H1 (cell line): ENCODE results near the gene IGF2BP3. TPM values are rescaled to one million over a fixed set of nuclear protein-coding genes. Genes with fewer than 3 reads are reported as not detected.
A peak's percentile ranks its signal among the peaks of the same experiment; 100 is the strongest.

Source experiments
- CTCF ChIA-PET: fragments of 300-600 bp; sonication (Branson Sonifier 250); formaldehyde crosslinking; loops from one replicate; lab custom pipeline; 2021; ENCODE audit not compliant: partially characterized antibody; lab: Charles Lee
- POLR2A ChIA-PET: fragments of 300-600 bp; sonication (Branson Sonifier 250); formaldehyde crosslinking; loops from one replicate; lab custom pipeline; 2021; ENCODE audit warnings: inconsistent platforms; ENCODE audit not compliant: partially characterized antibody; lab: Charles Lee
- DNase-seq, 2 experiments: peaks; one replicate each; pipeline versions ENCODE4 v3.0.0 to v3.0.0-alpha.2; 2010 to 2022; ENCODE audit warnings: low spot score in 2 of 2, low read depth in 1 of 2, mixed read lengths in 1 of 2
- FAIRE-seq: peaks from 2 replicates; lab custom pipeline; 2011; peaks lifted over from hg19 to GRCh38; lab: Jason Lieb, UNC
- H2AFZ ChIP-seq: 2 replicates; pipeline ENCODE4 v1.8.1; 2012; ENCODE audit warnings: low read length, inconsistent platforms
- H2AK5ac ChIP-seq: 2 replicates; pipeline ENCODE4 v1.6.1; 2013; ENCODE audit warnings: low read depth, low read length
- H2BK120ac ChIP-seq: replicated peaks from 2 replicates; pipeline ENCODE3; 2013; ENCODE audit warnings: low read depth, low read length, inconsistent platforms
- H2BK12ac ChIP-seq: 2 replicates; pipeline ENCODE4 v1.6.1; 2013; ENCODE audit warnings: low read depth, low read length
- H2BK15ac ChIP-seq: 2 replicates; pipeline ENCODE4 v1.6.1; 2013; ENCODE audit warnings: low read length
- H2BK20ac ChIP-seq: 2 replicates; pipeline ENCODE4 v1.6.1; 2013; ENCODE audit warnings: low read length
- H2BK5ac ChIP-seq: 2 replicates; pipeline ENCODE4 v1.6.1; 2013; ENCODE audit warnings: low read depth, low read length
- H3K14ac ChIP-seq: 2 replicates; pipeline ENCODE4 v1.6.1; 2013; ENCODE audit warnings: inconsistent platforms; ENCODE audit not compliant: insufficient read length
- H3K18ac ChIP-seq: 2 replicates; pipeline ENCODE4 v1.6.1; 2013; ENCODE audit warnings: low read length; ENCODE audit errors: extremely low read depth
- H3K23ac ChIP-seq: 2 replicates; pipeline ENCODE4 v1.6.1; 2013; ENCODE audit warnings: inconsistent platforms; ENCODE audit not compliant: insufficient read length
- H3K23me2 ChIP-seq: 2 replicates; pipeline ENCODE4 v1.6.1; 2013; ENCODE audit warnings: low read depth, low read length
- H3K27ac ChIP-seq: 2 replicates; pipeline ENCODE4 v1.6.1; 2011; ENCODE audit warnings: low read depth, low read length, inconsistent platforms
- H3K27me3 ChIP-seq, 4 experiments: replicated peaks in 1 of 4; 1 replicate in 1 of 4; 2 replicates in 3 of 4; pipeline versions ENCODE4 v1.6.1 to v1.8.1; 2011 to 2013; ENCODE audit warnings: low read length in 3 of 4, mild to moderate bottlenecking in 3 of 4, inconsistent platforms in 2 of 4, mixed read lengths in 2 of 4, moderate library complexity in 1 of 4; ENCODE audit not compliant: control insufficient read depth in 3 of 4, insufficient read depth in 3 of 4; ENCODE audit errors: extremely low read depth in 1 of 4
- H3K36me3 ChIP-seq, 4 experiments: 2 replicates each; pipeline versions ENCODE4 v1.6.1 to v1.8.1; 2011 to 2013; ENCODE audit warnings: mild to moderate bottlenecking in 4 of 4, low read length in 3 of 4, moderate library complexity in 2 of 4, control low read depth in 1 of 4, inconsistent platforms in 1 of 4; ENCODE audit not compliant: insufficient read depth in 4 of 4, control insufficient read depth in 2 of 4
- H3K4ac ChIP-seq: replicated peaks from 2 replicates; pipeline ENCODE3; 2013; ENCODE audit warnings: low read length, low read depth, mixed read lengths, inconsistent platforms; ENCODE audit not compliant: insufficient read length
- H3K4me1 ChIP-seq, 4 experiments: replicated peaks in 1 of 4; 1 replicate in 1 of 4; 2 replicates in 3 of 4; pipeline versions ENCODE4 v1.6.1 to v1.8.1; 2011 to 2013; ENCODE audit warnings: low read length in 3 of 4, inconsistent platforms in 2 of 4, mixed read lengths in 1 of 4; ENCODE audit not compliant: insufficient read depth in 4 of 4, control insufficient read depth in 3 of 4
- H3K4me2 ChIP-seq, 2 experiments: 2 replicates each; pipeline versions ENCODE4 v1.6.1 to v1.8.1; 2011 to 2013; ENCODE audit warnings: low read depth in 2 of 2, low read length in 2 of 2, control low read depth in 1 of 2, inconsistent platforms in 1 of 2, mild to moderate bottlenecking in 1 of 2; ENCODE audit not compliant: insufficient read depth in 1 of 2
- H3K4me3 ChIP-seq, 4 experiments: fragments of 200-600, 300-600 bp in 1 of 4; sonication (generic), shearing (Covaris generic), sonication (Bioruptor Twin) in 1 of 4; 2 replicates each; pipeline versions ENCODE4 v1.5.1 to v1.8.1; 2011 to 2016; ENCODE audit warnings: low read length in 4 of 4, low read depth in 3 of 4, control low read depth in 2 of 4, inconsistent platforms in 2 of 4, mild to moderate bottlenecking in 2 of 4, mixed read lengths in 1 of 4, moderate library complexity in 1 of 4; ENCODE audit not compliant: insufficient read depth in 2 of 4; ENCODE audit errors: extremely low read depth in 1 of 4
- H3K56ac ChIP-seq: replicated peaks from 2 replicates; pipeline ENCODE3; 2013; ENCODE audit warnings: low read depth, mild to moderate bottlenecking, mixed read lengths, low read length, inconsistent platforms; ENCODE audit not compliant: insufficient read length
- H3K79me1 ChIP-seq: 2 replicates; pipeline ENCODE4 v1.6.1; 2013; ENCODE audit warnings: low read depth, low read length, control low read depth
- H3K79me2 ChIP-seq, 2 experiments: 2 replicates each; pipeline versions ENCODE4 v1.6.1 to v1.8.1; 2012 to 2013; ENCODE audit warnings: low read length in 2 of 2, mild to moderate bottlenecking in 2 of 2, inconsistent platforms in 1 of 2; ENCODE audit not compliant: insufficient read depth in 2 of 2, control insufficient read depth in 1 of 2
- H3K9ac ChIP-seq, 4 experiments: replicated peaks in 1 of 4; 1 replicate in 1 of 4; 2 replicates in 3 of 4; pipeline versions ENCODE4 v1.6.1 to v1.8.1; 2011 to 2013; ENCODE audit warnings: low read depth in 3 of 4, low read length in 3 of 4, control low read depth in 2 of 4, mild to moderate bottlenecking in 2 of 4, moderate library complexity in 2 of 4, inconsistent platforms in 1 of 4; ENCODE audit errors: extremely low read depth in 1 of 4
- H3K9me3 ChIP-seq, 2 experiments: 2 replicates each; pipeline versions ENCODE4 v1.6.1 to v1.8.1; 2012 to 2013; ENCODE audit warnings: mild to moderate bottlenecking in 2 of 2, moderate library complexity in 2 of 2, control low read depth in 1 of 2, inconsistent platforms in 1 of 2, low read depth in 1 of 2, low read length in 1 of 2, mixed read lengths in 1 of 2; ENCODE audit not compliant: insufficient read depth in 2 of 2
- H4K20me1 ChIP-seq, 2 experiments: replicated peaks in 1 of 2; 2 replicates each; pipeline versions ENCODE3 to v1.8.1; 2011 to 2013; ENCODE audit warnings: inconsistent platforms in 2 of 2, low read length in 2 of 2, mild to moderate bottlenecking in 1 of 2; ENCODE audit not compliant: insufficient read depth in 2 of 2, control insufficient read depth in 1 of 2
- H4K5ac ChIP-seq: 2 replicates; pipeline ENCODE4 v1.6.1; 2013; ENCODE audit warnings: low read length, low read depth, mixed read lengths, inconsistent platforms; ENCODE audit not compliant: insufficient read length
- H4K8ac ChIP-seq: 2 replicates; pipeline ENCODE4 v1.8.0; 2013; ENCODE audit warnings: mild to moderate bottlenecking, moderate library complexity, low read length, inconsistent platforms; ENCODE audit not compliant: insufficient read depth; ENCODE audit errors: extremely low read depth
- H4K91ac ChIP-seq: replicated peaks from 2 replicates; pipeline ENCODE3; 2013; ENCODE audit warnings: low read length, mixed read lengths, inconsistent platforms; ENCODE audit not compliant: insufficient read length
- ASH2L ChIP-seq: fragments of 200-600, 300-600 bp; sonication (generic); IDR thresholded peaks from one replicate; pipeline ENCODE4 v1.7.1; 2017; ENCODE audit warnings: low read length
- CREB1 ChIP-seq: IDR thresholded peaks from 2 replicates; pipeline ENCODE4 v1.6.1; 2012; ENCODE audit warnings: inconsistent platforms
- POLR2AphosphoS5 ChIP-seq: IDR thresholded peaks from 2 replicates; pipeline ENCODE4 v1.6.1; 2011; ENCODE audit warnings: low read depth, low read length
- SRF ChIP-seq: IDR thresholded peaks from 2 replicates; pipeline ENCODE4 v1.6.1; 2011; ENCODE audit warnings: mild to moderate bottlenecking, low read depth, low read length, moderate library complexity
- TAF7 ChIP-seq: optimal IDR thresholded peaks from 2 replicates; pipeline ENCODE3; 2011; ENCODE audit warnings: low read depth, mild to moderate bottlenecking, inconsistent platforms, low read length, moderate library complexity, borderline replicate concordance
- WGBS, 2 experiments: shearing (Covaris generic) in 1 of 2; methylation state at CpG; one replicate each; pipeline versions ENCODE4 v1.1.6 to v1.1.7; 2013 to 2015; ENCODE audit warnings: low lambda C conversion rate in 2 of 2, mixed read lengths in 2 of 2, inconsistent platforms in 1 of 2, low coverage in 1 of 2, missing lambda C conversion rate in 1 of 2; ENCODE audit not compliant: insufficient replicate concordance in 2 of 2, insufficient coverage in 1 of 2, insufficient read length in 1 of 2; ENCODE audit errors: extremely low coverage in 1 of 2, missing lambda C conversion rate in 1 of 2; 5-methylcytosine and 5-hydroxymethylcytosine counted together
- polyA plus RNA-seq, 7 experiments: library from polyadenylated mRNA; depleted of rRNA in 3 of 7; stranded (reverse) in 5 of 7; unstranded in 2 of 7; fragments of >200 nt in 5 of 7; fragments of 200-250 nt in 2 of 7; gene quantifications; 1 replicate in 5 of 7; 2 replicates in 1 of 7; 4 replicates in 1 of 7; pipeline versions ENCODE4 v1.2.1 to v1.2.3, GENCODE V29; 2011 to 2013; ENCODE audit warnings: missing spikeins in 2 of 7, mixed read lengths in 2 of 7
- total RNA-seq: library from RNA; stranded (reverse); fragmentation: NEBNext Ultra II Directional; extraction: Animal tissue kit (Norgen Biotek cat#: 25700); gene quantifications from 2 replicates; pipeline ENCODE4 v1.2.1, GENCODE V29; 2021

The IGF2BP3 gene
- total and polyA plus RNA-seq, 2 of the 8 experiments (the other 6 are each of a cell fraction or from before 2014, with no cell fraction given), result 66.3 to 193 TPM

- Histone ChIP-seq H3K79me2 (peaks cover 16 to 76% of the 10 kb centered on the region in 2 experiments), H3K9ac (peak overlapping the region; percentile 93 to 98 (median 96)), H3K18ac (peak overlapping the region; percentile 55), H3K79me1 (no peaks in the 10 kb centered on the region), H3K14ac (no peak overlapping the region), H3K4me2 (peak overlapping the region; percentile 90 to 93), H2BK120ac (peak overlapping the region; percentile 36), H3K27ac (peak overlapping the region; percentile 96), H3K27me3 (no peaks in the 10 kb centered on the region), H2BK20ac (no peak overlapping the region), H4K8ac (peak overlapping the region; percentile 93; the same call in 1 of the 2 replicates), H3K23me2 (peaks cover 7% of the 10 kb centered on the region; the same call in 1 of the 2 replicates), H3K36me3 (no peaks in the 10 kb centered on the region; a peak in 3 of 8 replicates), H4K20me1 (peaks cover 0 to 4% of the 10 kb centered on the region in 2 experiments), H3K4me3 (peak overlapping the region; percentile 73 to 95 (median 80)), H3K9me3 (no peaks in the 10 kb centered on the region), H4K5ac (peak overlapping the region; percentile 99), H4K91ac (peak overlapping the region; percentile 63), H2BK15ac (no peak overlapping the region), H3K56ac (peak overlapping the region; percentile 96), H3K4me1 (peaks cover 0 to 4% (median 4%) of the 10 kb centered on the region in 4 experiments; a peak in 2 of 7 replicates), H3K23ac (no peak overlapping the region), H2AFZ (no peak overlapping the region), H2BK5ac (peak overlapping the region; percentile 98), H2AK5ac (no peak overlapping the region), H2BK12ac (peak overlapping the region; percentile 21; the same call in 1 of the 2 replicates), H3K4ac (peak overlapping the region; percentile 38)
- DNase-seq, result peak in 1 of 2 experiments; percentile 52
- ChIA-PET CTCF (interaction anchor here (0.5 to 1.8 kb wide), 7 partner anchors 10 to 115 kb away, joined by 3 to 9 read pairs (median 5); no protein-coding TSS in a partner anchor), POLR2A (interaction anchor here (0.7 to 3.6 kb wide), 17 partner anchors 11 to 357 kb away, joined by 3 to 68 read pairs (median 5); partner anchors contain the start of gene TRA2A)
- 4% methylated on average over 16 of the region's 16 CpGs; no CpG with 5 or more reads in 1 of the 2 experiments for WGBS, 2 experiments
- no peak for FAIRE-seq
- TF ChIP-seq ASH2L, result peak; percentile 2
- TF ChIP-seq CREB1, result no peak
- TF ChIP-seq POLR2AphosphoS5, result peak; percentile 64; the same call in 1 of the 2 replicates
- TF ChIP-seq TAF7, result peak; percentile 54
- TF ChIP-seq SRF, result no peak
Measured at GRCh38 chr7:23472956-23473843, 2.9 kb upstream of the IGF2BP3 start.
